HG03460 (cell line): ENCODE data around the gene SGCA.

ENCODE experiments used
- ATAC-seq: cut with Tn5 transposase; IDR thresholded peaks from one replicate; pipeline ENCODE4 v1.9.1; 2021; ENCODE audit not compliant: unreplicated experiment

Gene SGCA

GRCh38 chr17:50207315-50207714 lies 41.5 kb downstream of the SGCA start:
- no peak for ATAC-seq

- ATAC-seq = no peak
Measured at GRCh38 chr17:50207792-50208567, 42.2 kb downstream of the SGCA start.

DNA sequence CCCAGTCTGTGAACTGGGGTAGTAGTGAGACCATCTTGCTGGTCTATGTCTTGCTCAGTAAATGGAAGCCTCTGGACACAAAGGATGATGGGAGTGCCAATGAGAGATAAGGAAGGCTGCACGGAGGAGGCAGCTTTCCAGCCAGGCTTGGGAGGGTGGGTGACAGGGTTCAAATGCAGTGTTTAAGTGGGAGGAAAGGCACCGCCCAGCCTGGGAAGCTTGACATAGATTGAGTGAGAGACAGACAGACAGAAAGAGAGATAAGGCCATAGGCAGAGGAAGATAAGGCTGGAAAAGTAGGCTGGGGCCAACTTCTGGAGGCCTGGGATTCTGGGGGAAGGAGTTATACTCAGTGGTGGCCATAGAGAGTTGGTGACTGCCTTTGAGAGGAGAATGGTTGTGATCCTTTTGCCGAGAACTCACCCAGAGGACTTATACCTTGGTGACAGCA lies 42.8 kb downstream of the SGCA start:
- ATAC-seq = no peak

- no peak for ATAC-seq
Measured at GRCh38 chr17:50209133-50209471, 43.3 kb downstream of the SGCA start.

DNA sequence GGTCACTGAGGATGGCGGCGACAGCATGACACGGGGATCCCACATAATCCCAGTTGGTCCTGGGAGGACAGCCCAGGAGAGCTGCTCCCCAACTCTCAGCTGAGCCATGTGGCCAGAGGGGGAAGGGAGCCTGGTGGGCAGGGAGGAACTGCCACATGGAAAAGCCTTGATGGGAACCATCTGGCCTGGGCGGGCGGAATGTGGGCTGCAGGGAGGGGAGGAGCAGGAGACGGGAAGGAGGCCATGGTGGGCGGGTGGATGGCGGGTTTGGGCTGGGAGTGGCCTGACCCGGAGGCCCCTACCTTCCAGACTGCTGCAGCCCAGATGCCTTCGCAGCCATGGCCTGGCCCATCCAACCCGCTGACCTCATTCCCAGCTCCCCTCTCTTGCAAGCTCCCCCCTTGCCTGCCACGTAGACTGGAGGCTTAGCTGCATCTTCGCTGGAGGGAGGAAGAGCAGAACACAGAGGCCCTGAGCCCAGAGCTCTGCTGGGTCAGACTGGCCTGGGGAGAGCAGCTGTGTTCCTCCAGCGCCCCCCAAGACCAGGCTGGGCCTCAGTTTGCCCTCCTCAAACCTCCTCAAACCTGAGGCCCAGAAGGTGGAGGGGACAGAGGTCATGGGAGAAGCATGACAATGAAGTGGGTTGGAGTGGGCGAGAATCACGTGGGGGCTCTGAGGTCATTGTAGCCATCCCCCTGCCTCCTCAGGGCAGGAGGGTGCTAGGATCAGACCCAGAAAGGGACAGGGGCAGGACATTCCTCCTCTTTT lies 43.9 kb downstream of the SGCA start:
- ATAC-seq = no peak

DNA sequence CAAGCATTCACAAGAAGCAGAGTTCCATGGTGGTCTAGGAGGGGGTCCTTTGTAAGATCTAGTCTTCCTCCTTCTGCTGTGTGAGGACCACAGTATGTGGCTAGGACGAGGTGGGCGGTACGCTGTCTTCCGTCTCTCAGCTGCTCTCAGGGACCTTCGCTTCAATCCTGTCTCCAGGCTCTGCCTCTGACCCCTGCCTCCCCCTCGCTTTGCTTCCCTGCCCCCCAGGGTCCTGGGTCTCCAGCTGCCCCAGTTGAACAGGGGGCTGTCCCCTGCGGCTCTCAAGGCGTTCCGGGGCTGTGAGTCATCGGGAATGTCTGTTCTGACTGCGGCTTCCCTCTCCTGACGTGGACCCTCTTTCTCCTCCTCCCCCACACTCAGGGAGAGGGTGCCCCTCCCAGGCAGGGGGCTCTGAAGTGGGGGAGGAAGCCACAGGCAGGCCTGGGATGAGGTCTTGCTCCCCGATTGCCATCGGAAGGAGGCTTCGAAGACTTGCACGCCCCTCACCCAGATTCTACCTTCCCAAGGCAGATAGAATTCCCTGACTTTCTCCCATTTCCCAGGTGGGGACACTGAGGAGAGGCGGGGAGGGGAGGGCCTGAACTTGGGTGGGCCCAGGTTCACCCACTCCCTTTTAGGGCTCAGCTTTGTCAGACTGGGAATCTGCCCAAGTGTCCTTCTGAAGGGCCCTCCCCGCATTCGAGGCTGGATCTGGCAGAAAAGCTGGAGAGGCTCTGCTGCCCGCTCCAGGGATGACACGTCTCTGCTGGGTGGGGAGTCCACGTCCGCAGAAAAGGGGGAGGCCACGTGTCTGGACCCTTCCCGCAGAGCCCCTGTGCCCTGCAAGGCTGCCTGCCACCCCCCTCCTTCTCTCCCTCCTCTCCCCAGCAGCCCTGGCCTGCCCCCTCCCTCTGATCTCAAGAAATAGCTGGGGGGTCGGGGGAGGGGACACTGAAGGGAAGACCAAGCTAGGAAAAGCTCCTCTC lies 44.7 kb downstream of the SGCA start:
- no peak for ATAC-seq

DNA sequence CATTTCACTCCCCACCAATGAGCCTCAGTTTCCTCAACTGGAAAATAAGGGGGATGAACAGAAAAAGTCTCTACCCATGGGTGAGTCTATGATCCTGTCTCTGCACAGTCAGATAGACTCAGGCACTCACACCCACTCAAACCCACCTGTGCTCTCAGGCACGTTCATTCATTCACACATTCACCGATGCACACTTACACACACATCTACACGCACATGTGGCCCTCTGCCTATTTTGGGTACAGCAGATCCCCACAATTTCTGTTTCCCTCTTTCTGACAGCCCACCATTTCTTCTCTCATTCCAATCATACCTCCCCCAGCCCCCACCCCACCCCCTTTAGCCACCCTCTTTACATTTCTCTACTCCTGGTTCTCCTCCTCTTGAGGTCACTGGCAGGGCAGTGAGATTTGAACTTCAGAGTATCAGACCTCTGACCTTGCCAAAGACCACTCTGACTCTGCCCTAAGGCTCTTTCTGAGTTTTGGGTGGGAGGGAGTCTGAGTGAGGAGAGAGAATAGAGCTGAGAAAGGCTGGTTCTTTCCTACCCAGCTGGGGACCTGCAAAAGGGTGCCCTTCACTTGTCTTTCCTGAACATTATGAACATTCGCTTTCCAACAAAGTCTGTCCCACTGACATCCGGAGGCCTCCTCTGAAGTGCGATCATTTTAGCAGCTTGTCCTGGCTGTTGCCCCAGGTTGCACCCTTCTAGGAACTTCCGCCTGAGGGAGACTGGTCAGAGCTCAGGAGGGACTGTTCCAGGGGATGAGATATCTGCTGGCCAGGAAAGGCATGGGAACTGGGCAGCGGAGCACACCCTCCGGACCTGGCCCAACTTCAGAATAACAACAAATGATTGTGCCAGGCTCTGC lies 45.7 kb downstream of the SGCA start:
- ATAC-seq = no peak

DNA sequence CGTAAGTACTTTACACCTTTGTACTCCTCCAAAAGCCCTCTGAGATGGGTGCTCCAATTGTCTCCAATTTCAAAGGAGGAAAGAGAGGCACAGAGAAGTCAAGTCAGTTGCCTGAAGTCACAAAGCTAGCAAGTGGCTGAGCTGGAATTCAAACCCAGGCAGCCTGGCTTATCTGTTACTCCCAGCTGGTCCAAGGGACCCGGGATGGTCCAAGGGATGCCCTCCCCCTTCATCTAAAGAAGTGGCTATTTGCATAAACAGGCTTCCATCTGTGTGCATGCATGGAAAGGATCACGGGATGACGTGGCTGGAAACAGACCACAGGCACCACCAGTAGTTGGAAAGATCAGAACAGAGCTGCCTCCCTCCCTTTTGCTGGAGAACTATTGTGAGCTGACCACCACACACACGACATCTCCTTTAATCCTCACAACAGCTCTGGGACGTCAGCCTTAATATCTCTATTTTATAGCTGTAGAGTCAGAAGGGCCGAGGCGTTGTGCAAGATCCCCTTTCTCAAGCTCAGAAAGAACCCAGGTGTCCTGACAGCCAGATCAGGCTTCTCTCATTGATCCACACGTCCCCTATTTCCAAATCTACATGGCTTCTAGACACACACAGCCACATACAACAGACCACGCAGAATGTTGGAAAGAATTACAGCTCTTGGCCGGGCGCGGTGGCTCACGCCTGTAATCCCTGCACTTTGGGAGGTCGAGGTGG lies 46.5 kb downstream of the SGCA start:
- ATAC-seq = no peak

DNA sequence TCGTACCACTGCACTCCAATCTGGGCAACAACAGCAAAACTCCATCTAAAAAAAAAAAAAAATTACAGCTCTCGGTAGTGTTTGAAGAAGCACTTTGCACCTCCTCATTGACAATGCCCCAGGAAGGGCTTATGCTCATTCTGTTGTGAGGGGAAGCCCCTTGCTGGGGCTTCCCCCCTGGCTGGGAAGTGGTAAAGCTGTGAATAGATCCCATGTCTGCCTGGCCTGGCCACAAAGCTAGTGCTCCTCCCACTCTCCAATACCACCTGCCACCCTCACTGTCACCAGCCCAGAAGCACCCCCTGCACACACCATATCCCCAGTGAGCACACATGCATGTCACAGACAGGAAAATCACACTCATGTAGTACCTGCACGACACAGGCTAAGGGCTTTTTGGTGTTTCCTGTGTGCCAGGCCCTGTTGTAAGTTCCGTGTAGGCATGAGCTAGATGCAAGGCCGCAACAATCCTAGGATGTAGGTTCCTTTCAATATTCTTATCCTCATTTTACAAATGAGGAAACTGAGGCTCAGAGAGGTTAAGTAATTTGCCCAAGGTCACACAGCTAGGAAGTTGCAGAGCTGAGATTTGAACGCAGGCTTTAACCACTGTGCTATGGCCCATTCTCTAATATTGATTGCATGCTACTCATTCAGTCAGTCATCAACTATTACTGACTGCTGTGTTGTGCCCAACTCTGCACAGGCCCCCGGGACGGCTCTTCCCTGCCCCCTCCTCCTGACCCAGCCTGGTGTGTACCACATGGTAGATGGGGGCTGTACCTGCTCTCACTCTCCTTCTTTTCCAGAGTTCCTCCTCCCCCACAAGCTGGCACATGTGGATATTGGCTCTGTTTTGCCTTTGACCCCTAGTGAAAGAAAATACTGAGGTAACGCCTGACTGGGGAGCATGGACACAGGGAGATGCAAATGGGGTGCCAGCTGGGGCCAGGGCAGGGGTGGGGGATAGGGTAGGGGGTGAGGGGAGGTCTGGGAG lies 47.5 kb downstream of the SGCA start:
- peak; percentile 96 for ATAC-seq

- no peak for ATAC-seq
Measured at GRCh38 chr17:50214976-50215760, 49.4 kb downstream of the SGCA start.

DNA sequence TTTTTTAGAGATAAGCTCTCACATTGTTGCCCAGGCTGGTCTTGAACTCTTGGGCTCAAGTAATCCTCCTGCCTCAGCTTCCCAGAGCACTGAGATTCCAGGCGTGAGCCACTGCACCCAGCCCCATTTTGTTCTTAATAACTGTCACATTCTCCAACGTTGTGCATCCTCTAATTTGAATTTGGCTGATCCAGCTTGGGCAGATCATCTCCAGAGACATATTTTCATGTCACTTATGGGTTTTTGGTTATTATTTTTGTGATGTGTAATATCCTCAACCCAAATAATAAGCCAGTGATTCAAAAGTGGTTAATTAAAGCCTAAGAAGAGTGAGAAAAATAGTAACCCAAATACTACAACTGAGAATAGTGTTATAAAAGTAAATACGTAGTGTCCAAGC lies 51.8 kb downstream of the SGCA start:
- ATAC-seq = no peak

- no peak for ATAC-seq
Measured at GRCh38 chr17:50218071-50218759, 52.4 kb downstream of the SGCA start.

- no peak for ATAC-seq
Measured at GRCh38 chr17:50218771-50219315, 53.0 kb downstream of the SGCA start.

- no peak for ATAC-seq
Measured at GRCh38 chr17:50219342-50219741, 53.5 kb downstream of the SGCA start.

GRCh38 chr17:50219939-50220465 lies 54.2 kb downstream of the SGCA start:
- ATAC-seq = no peak

GRCh38 chr17:50220811-50221210 lies 55.0 kb downstream of the SGCA start:
- no peak for ATAC-seq
